HFF-Myc (cell line): ENCODE measurements around the gene NTM.

Source experiments
- DNase-seq: peaks from one replicate; pipeline ENCODE4 v3.0.0-alpha.2; 2011; ENCODE audit warnings: low read depth; ENCODE audit errors: extremely low read depth
- H3K4me3 ChIP-seq: replicated peaks from 2 replicates; pipeline ENCODE4 v1.5.1; 2011; ENCODE audit warnings: low read depth, mild to moderate bottlenecking, control low read depth, low read length
- TF ChIP-seq, protein P1 (sequence below): IDR thresholded peaks from 2 replicates; pipeline ENCODE4 v1.5.1; 2012; ENCODE audit warnings: mild to moderate bottlenecking, low read depth, low read length, control low read depth; ENCODE audit errors: missing control alignments

NTM gene

DNA sequence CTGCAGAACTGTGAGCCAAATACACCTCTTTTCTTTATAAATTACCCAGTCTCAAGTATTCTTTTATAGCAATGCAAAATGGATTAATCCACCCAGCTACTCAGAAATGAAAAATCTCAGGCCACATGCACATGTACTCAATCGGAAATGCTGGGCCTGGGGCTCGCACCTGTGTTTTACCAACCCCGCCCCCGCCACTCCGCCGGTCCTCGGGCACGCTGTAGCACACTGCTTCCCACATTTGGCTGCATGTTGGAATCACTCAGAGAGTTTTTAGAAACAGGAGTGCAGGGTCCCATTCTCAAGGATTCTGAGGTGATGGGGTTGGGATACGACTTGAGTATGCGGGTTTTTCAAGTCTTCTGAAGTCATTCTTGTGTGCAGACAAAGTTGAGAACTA, 284.4 kb downstream of the NTM start:
- DNase-seq = no peak

DNA sequence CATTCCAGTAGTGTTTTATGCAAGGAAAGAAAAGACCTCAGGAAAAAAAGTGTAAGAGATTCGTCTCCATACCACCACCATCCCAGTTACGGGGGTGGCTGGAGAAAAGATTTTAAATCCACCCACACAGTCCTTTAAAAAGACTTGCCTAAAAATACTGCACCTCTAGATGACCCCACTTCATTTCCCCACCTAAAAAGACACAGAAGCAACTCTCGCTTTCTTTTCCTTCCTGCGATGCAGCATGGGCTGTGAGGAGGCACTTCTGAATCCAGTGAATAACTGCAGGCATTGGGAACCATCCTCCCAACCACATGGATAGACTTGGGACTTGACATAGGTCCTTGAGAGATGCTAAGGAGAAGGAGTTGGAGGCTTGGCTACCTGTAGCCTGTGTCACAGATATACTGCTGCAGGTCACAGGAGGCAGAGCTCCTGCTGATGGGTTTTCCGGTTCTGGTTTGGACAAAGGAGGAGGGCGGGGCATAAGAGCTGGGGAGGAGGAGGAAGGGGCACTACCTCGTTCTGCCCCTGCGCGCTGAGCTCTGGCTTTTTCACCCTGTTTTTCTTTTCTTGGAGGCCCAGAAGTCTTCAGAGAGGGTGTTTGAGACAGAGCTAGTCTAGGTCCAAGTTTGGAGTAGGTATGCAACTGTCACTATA, 285.9 kb downstream of the NTM start:
- TF ChIP-seq, protein P1, sequence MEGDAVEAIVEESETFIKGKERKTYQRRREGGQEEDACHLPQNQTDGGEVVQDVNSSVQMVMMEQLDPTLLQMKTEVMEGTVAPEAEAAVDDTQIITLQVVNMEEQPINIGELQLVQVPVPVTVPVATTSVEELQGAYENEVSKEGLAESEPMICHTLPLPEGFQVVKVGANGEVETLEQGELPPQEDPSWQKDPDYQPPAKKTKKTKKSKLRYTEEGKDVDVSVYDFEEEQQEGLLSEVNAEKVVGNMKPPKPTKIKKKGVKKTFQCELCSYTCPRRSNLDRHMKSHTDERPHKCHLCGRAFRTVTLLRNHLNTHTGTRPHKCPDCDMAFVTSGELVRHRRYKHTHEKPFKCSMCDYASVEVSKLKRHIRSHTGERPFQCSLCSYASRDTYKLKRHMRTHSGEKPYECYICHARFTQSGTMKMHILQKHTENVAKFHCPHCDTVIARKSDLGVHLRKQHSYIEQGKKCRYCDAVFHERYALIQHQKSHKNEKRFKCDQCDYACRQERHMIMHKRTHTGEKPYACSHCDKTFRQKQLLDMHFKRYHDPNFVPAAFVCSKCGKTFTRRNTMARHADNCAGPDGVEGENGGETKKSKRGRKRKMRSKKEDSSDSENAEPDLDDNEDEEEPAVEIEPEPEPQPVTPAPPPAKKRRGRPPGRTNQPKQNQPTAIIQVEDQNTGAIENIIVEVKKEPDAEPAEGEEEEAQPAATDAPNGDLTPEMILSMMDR = no peak
- DNase-seq = no peak
- H3K4me3 ChIP-seq = no peak overlapping the region

More for the DNA sequence above, 284.4 kb downstream of the NTM start:
- H3K4me3 ChIP-seq = no peak overlapping the region
- TF ChIP-seq, protein P1 = no peak

DNA sequence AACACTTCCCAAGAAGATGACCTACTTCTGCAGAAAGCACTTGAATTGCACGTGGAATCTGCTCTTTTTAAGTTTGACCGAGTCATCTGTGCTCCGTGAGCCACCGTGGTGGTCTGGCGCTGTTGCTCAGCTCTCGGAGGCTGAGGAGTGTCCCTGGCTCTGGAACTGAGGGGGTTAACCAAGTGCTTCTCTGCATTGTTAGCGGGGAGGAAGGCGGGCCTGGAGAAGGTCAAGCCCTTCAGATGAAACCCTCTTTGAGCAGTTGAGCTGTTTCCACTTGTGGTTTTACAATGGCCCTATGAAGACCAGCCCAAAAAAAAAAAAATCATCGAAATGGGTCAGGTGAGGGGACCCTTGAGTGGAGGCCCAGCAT, 286.4 kb downstream of the NTM start:
- no peak overlapping the region for H3K4me3 ChIP-seq
- DNase-seq = no peak
- TF ChIP-seq, protein P1 = no peak

DNA sequence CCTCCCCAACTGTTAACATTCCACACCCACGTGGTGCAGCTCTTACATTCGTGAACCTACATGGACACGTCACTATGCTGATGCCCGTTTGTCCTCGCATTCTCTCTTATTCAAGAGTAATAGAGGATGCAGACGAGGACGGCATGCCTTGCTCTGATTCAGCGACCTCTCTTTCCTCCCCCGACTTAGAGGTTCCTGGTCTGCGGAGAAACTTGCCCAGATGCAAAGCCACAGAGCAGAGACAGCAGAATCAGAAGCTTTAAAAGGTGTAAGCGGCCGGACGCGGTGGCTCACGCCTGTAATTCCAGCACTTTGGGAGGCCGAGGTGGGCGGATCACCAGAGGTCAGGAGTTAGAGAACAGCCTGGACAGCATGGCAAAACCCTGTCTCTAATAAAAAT, 288.0 kb downstream of the NTM start:
- H3K4me3 ChIP-seq = no peak overlapping the region
- no peak for DNase-seq
- TF ChIP-seq, protein P1 = no peak

DNA sequence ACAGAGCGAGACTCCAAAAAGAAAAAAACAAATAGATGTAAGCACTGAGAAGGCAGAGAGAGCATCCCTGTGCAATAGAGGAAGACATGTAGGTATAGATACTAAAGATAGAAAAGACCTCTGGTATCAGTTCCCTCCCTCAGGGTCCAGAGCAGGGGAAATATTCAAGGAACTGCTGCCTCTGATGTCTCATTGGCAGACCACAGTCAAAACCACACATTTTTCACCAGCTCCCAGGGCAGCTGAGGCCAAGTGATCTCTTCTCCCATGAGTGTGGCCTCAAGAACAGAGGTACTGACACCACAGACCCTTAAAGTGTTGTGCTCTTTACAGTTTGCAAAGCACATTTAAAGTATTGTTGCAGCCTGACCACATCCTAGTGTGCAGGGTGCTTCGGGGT, 288.5 kb downstream of the NTM start:
- DNase-seq = no peak
- no peak overlapping the region for H3K4me3 ChIP-seq
- TF ChIP-seq, protein P1 = no peak

DNA sequence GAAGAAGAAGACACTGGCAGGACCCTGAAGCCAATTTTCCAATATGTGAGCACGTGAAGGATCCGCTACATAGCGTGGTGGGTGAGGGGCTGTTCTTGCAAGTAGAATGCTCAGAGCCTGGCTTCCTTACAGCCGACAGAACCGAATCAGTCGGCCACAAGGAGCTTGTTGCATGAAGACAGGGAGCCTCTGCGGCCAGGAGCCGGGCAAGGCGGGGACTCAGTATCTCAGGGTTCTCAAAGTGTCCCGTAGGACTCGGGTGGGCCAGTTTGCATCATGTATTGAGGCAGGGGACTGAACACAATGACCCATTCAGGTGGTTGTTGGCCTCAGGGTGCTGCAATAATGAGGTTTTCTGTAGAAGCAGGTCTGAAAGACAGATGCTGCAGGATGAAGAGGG, 289.5 kb downstream of the NTM start:
- no peak for DNase-seq
- no peak overlapping the region for H3K4me3 ChIP-seq
- TF ChIP-seq, protein P1 = no peak

DNA sequence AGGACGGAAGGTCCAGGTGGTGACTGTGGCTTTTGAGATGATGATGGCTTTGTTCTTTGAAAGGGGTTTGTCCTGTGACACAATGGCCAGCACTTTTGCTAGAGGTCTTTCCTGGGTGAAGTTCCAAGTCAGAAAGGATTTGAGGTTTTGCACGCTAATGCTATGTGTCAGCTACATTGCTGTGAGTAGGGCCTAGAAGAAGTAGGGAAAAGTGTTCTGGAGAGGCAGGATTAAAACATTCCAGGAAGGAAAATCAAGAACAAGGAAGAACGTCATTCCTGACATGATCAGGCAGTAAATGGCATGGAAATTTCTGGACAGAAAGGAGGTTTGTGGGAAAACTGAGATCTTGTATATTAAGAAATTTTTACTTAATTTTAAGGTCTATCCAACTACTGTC, 290.7 kb downstream of the NTM start:
- no peak overlapping the region for H3K4me3 ChIP-seq
- DNase-seq = no peak
- TF ChIP-seq, protein P1 = no peak
